CD4-positive, CD25-positive, alpha-beta regulatory T cell (primary cell): ENCODE data around the gene HSD17B8. TPM values are rescaled to one million over a fixed set of nuclear protein-coding genes. Genes with fewer than 3 reads are reported as not detected.

Experiments used
- ATAC-seq, 2 donors: fragments of 150-1000 bp; cut with Tn5 transposase; one replicate each; pipeline ENCODE4 v1.10.0; 2021; ENCODE audit warnings: low read depth in 2 of 2, moderate number of reproducible peaks in 2 of 2, moderate library complexity in 1 of 2
- DNase-seq, 3 donors: peaks; one replicate each; pipeline versions ENCODE4 v3.0.0 to v3.0.0-alpha.2; 2012 to 2022; ENCODE audit warnings: mixed read lengths in 1 of 3
- H3K27ac ChIP-seq: one replicate; pipeline ENCODE4 v1.7.0; 2013; ENCODE audit warnings: mild to moderate bottlenecking, low read length; ENCODE audit not compliant: insufficient read depth, poor library complexity, severe bottlenecking
- H3K27me3 ChIP-seq: one replicate; pipeline ENCODE4 v1.7.0; 2013; ENCODE audit warnings: low read length; ENCODE audit not compliant: control insufficient read depth, insufficient read depth
- H3K36me3 ChIP-seq: one replicate; pipeline ENCODE4 v1.7.0; 2013; ENCODE audit warnings: mild to moderate bottlenecking, low read length, moderate library complexity; ENCODE audit not compliant: control insufficient read depth, insufficient read depth
- H3K4me1 ChIP-seq: 2 replicates; pipeline ENCODE4 v1.7.0; 2013; ENCODE audit warnings: mild to moderate bottlenecking, low read length; ENCODE audit not compliant: insufficient read depth, control insufficient read depth, poor library complexity, severe bottlenecking
- H3K4me3 ChIP-seq: one replicate; pipeline ENCODE4 v1.7.0; 2013; ENCODE audit warnings: low read depth, mild to moderate bottlenecking, low read length, moderate library complexity
- H3K9me3 ChIP-seq, 2 experiments: 1 replicate in 1 of 2; 2 replicates in 1 of 2; pipeline ENCODE4 v1.7.0; 2013; ENCODE audit warnings: low read length in 2 of 2, mild to moderate bottlenecking in 1 of 2, moderate library complexity in 1 of 2; ENCODE audit not compliant: control insufficient read depth in 2 of 2
- H3K27ac Mint-ChIP-seq, 3 donors: one replicate each; pipeline ENCODE4 v1.8.0; 2020 to 2022; ENCODE audit warnings: mild to moderate bottlenecking in 3 of 3, mixed read lengths in 3 of 3, moderate library complexity in 2 of 3
- H3K27me3 Mint-ChIP-seq: one replicate; pipeline ENCODE4 v1.8.0; 2022; ENCODE audit warnings: mild to moderate bottlenecking, mixed read lengths
- H3K36me3 Mint-ChIP-seq: one replicate; pipeline ENCODE4 v1.8.0; 2020; ENCODE audit warnings: mixed read lengths
- H3K4me1 Mint-ChIP-seq, 4 donors: one replicate each; pipeline ENCODE4 v1.8.0; 2020 to 2022; ENCODE audit warnings: mixed read lengths in 4 of 4, mild to moderate bottlenecking in 1 of 4
- H3K4me3 Mint-ChIP-seq, 4 donors: one replicate each; pipeline ENCODE4 v1.8.0; 2020 to 2022; ENCODE audit warnings: mild to moderate bottlenecking in 4 of 4, mixed read lengths in 4 of 4, moderate library complexity in 3 of 4
- H3K9me3 Mint-ChIP-seq, 7 donors: one replicate each; pipeline ENCODE4 v1.8.0; 2020 to 2022; ENCODE audit warnings: mixed read lengths in 7 of 7, mild to moderate bottlenecking in 3 of 7, moderate library complexity in 2 of 7
- polyA plus RNA-seq, 4 donors: library from polyadenylated mRNA; unstranded; fragments of 300-500 nt; fragmentation: Illumina TruSeq; gene quantifications; one replicate each; pipeline ENCODE4 v1.2.3, GENCODE V29; 2021
- total RNA-seq: library from RNA; stranded (reverse); gene quantifications from one replicate; pipeline ENCODE4 v1.2.3, GENCODE V29; 2022

HSD17B8 gene
- total and polyA plus RNA-seq, 5 donors from 2014 or later: 8.8 to 53.9 (median 38.3) TPM

DNA sequence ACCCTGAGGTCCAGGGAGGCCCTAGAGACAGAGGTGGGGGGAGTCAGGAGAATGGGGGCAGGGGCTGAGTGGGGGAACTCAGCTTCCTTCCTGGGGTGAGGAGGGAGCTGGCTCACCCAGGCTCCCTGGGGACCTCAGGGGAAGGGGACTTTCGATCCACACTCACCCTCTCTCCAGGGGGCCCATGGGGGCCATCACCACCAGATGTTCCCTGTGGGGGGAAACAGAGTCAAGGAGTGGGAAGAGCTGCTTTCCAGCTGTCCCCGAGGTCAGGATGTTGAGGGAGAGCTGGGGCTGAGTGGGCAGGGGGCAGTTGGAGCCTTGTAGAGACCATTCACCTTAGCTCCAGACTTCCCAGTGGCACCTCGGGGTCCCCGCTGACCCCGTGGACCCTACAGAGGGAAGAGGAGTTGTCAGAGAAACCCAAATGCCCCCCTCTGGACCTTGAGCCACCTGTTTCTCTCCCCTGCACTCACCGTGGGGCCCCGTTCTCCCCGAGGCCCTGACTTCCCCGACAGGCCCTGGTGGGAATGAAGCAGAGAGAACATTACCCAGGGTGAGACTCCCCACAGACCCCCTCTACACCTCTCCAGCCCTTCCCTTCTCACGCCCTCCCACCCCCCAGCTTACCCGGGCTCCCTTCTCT lies 30.8 kb upstream of the HSD17B8 start:
- peaks cover 0 to 2% (median 0%) of the 10 kb centered on the region in 4 donors for H3K4me1 Mint-ChIP-seq
- Histone ChIP-seq H3K27me3 (no peaks in the 10 kb centered on the region), H3K4me3 (no peak overlapping the region), H3K27ac (no peak overlapping the region), H3K9me3 (no peaks in the 10 kb centered on the region), H3K36me3 (no peaks in the 10 kb centered on the region), H3K4me1 (no peaks in the 10 kb centered on the region)
- H3K36me3 Mint-ChIP-seq: peaks cover 3% of the 10 kb centered on the region
- H3K9me3 Mint-ChIP-seq: peaks cover 0 to 1% (median 0%) of the 10 kb centered on the region in 7 donors
- DNase-seq (no peak), ATAC-seq (no peak)
- H3K27me3 Mint-ChIP-seq: peaks cover 26% of the 10 kb centered on the region
- no peak overlapping the region for H3K27ac Mint-ChIP-seq
- no peak overlapping the region for H3K4me3 Mint-ChIP-seq

DNA sequence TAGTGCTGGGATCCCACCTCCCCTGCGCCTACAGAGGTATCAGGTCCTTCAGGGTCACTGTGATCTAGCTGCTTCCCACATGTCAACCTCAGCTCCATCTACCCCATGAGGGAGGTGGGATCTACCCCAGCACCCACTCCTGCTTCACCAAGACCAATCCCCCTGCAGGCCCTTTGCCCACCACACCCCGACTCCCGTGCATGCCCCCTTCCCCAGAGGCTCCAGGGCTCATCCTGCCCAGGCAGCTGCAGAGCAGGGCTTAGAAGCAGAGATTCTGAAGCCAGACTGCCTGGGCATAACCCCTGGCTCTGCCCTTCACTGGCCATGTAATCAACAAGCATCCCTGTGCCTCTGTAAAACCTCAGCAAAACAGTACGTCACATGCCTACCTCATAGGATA lies 29.7 kb upstream of the HSD17B8 start:
- H3K4me1 Mint-ChIP-seq: peaks cover 0 to 2% (median 0%) of the 10 kb centered on the region in 4 donors
- H3K36me3 ChIP-seq: no peaks in the 10 kb centered on the region
- H3K27ac ChIP-seq: no peak overlapping the region
- no peaks in the 10 kb centered on the region for H3K4me1 ChIP-seq
- no peaks in the 10 kb centered on the region for H3K9me3 ChIP-seq
- no peaks in the 10 kb centered on the region for H3K27me3 ChIP-seq
- no peak overlapping the region for H3K27ac Mint-ChIP-seq
- no peak for DNase-seq
- peaks cover 22% of the 10 kb centered on the region for H3K27me3 Mint-ChIP-seq
- H3K9me3 Mint-ChIP-seq: peaks cover 0 to 1% (median 0%) of the 10 kb centered on the region in 7 donors
- H3K4me3 Mint-ChIP-seq: no peak overlapping the region
- H3K4me3 ChIP-seq: no peak overlapping the region
- no peak for ATAC-seq
- H3K36me3 Mint-ChIP-seq: peaks cover 3% of the 10 kb centered on the region

DNA sequence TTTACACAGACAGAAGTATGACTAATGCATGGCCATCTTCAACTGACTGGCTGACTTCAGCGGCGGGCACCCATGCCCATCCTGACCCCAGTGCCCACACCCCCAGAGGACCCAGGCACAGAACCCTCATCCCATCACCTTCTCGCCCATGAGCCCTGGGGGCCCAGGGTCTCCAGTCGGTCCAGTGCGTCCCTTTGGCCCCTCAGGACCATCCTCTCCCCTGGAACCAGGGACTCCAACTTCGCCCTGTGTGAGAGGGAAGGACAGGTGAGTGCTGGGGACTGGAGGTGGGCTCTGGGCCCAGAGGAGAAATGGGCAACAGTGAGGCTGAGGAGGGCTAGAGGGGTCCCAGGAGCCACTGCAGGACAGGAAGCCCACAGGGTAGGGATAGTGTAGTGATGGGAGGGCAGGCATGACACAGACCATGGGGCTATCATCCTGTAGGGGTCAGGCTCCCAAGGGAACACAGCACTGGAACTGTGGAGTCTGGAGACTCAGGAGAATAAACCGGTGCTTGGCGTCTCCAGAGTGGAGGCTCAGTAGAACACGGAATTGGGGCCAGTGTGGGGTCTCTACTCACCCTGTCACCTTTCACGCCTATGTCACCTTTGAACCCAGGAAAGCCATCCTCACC lies 28.9 kb upstream of the HSD17B8 start:
- Mint-ChIP-seq H3K27me3 (peaks cover 22% of the 10 kb centered on the region), H3K4me1 (peaks cover 0 to 2% (median 0%) of the 10 kb centered on the region in 4 donors), H3K4me3 (no peak overlapping the region), H3K27ac (no peak overlapping the region), H3K9me3 (peaks cover 0 to 1% (median 0%) of the 10 kb centered on the region in 7 donors), H3K36me3 (peaks cover 3% of the 10 kb centered on the region)
- no peaks in the 10 kb centered on the region for H3K27me3 ChIP-seq
- H3K36me3 ChIP-seq: no peaks in the 10 kb centered on the region
- no peak for ATAC-seq
- no peak overlapping the region for H3K27ac ChIP-seq
- H3K4me1 ChIP-seq: no peaks in the 10 kb centered on the region
- no peaks in the 10 kb centered on the region for H3K9me3 ChIP-seq
- H3K4me3 ChIP-seq: no peak overlapping the region
- DNase-seq: no peak

DNA sequence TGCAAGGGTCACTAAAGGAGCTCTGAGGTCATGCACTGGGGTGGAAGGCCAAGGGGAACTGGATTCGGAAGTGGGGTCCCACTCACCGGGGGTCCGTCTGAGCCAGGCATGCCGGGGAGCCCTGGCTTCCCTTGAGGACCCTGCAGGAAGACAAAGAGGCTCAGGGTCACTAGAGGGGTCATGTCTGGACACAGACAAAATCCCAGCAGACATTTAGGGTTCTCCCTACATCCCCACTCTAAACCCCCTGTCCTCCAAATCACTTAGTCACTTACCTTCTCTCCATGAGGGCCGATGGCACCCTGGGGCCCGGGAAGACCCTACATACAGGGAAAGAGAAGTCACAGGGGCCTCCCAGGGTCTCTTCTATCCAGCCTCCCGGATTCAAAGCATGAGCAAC lies 27.5 kb upstream of the HSD17B8 start:
- Histone ChIP-seq H3K9me3 (no peaks in the 10 kb centered on the region), H3K27me3 (no peaks in the 10 kb centered on the region), H3K4me1 (no peaks in the 10 kb centered on the region), H3K4me3 (no peak overlapping the region), H3K36me3 (no peaks in the 10 kb centered on the region), H3K27ac (no peak overlapping the region)
- DNase-seq (no peak), ATAC-seq (no peak)
- peaks cover 22% of the 10 kb centered on the region for H3K27me3 Mint-ChIP-seq
- H3K4me1 Mint-ChIP-seq: peaks cover 0 to 2% (median under 1%) of the 10 kb centered on the region in 4 donors
- peaks cover 3% of the 10 kb centered on the region for H3K36me3 Mint-ChIP-seq
- H3K4me3 Mint-ChIP-seq: no peak overlapping the region
- H3K9me3 Mint-ChIP-seq: peaks cover 0 to 1% (median 0%) of the 10 kb centered on the region in 7 donors
- no peak overlapping the region for H3K27ac Mint-ChIP-seq

DNA sequence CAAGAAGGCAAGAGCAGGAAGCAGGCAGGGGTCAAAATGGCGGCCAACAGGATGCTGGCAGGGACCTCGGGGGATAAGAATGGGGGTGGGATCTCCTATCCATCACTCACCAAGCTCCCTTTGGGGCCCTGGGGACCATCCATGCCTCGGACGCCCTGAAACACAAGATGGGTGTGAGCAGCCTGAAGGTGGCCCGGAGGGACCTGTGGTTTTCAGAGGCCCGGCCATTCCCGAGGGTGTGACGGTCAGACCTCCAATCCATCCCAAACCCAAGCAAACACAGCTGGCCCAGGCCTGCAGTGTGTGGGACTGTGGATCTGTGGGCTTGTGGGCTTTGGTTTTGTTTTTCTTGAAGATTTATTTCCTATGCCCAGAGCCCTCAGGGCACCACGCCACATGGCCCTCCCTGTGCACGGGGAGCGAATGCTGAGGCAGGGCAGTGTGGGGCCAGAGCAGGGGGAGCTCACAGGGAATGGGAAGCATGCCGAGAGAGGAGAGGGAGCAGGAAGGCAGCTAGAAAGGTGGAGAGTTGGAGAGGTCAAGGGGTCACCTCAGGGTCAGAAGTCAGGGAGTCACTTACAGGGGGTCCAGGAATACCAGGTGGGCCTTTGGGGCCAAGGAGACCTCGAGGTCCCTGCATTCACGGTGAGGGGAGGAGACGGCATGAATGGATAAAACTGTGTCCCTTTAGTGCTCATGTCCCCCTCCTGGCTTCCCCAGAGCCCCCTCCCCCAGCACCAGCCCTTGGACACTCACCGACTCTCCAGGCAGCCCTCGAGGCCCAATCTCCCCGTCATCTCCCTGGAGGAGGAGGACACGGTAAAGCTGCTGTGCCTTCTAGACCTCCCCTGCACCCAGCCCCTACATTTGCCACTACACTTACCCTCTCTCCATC lies 26.7 kb upstream of the HSD17B8 start:
- no peaks in the 10 kb centered on the region for H3K36me3 ChIP-seq
- Mint-ChIP-seq H3K4me1 (peaks cover 0 to 5% (median 3%) of the 10 kb centered on the region in 4 donors), H3K36me3 (peaks cover 3% of the 10 kb centered on the region), H3K9me3 (peaks cover 0 to 3% (median under 1%) of the 10 kb centered on the region in 7 donors), H3K27me3 (peaks cover 22% of the 10 kb centered on the region), H3K4me3 (no peak overlapping the region), H3K27ac (peak overlapping the region; percentile 49 to 79 (median 63))
- no peak for ATAC-seq
- no peak for DNase-seq
- H3K4me3 ChIP-seq: no peak overlapping the region
- no peaks in the 10 kb centered on the region for H3K27me3 ChIP-seq
- H3K9me3 ChIP-seq: no peaks in the 10 kb centered on the region
- no peak overlapping the region for H3K27ac ChIP-seq
- H3K4me1 ChIP-seq: peaks cover under 1% of the 10 kb centered on the region

DNA sequence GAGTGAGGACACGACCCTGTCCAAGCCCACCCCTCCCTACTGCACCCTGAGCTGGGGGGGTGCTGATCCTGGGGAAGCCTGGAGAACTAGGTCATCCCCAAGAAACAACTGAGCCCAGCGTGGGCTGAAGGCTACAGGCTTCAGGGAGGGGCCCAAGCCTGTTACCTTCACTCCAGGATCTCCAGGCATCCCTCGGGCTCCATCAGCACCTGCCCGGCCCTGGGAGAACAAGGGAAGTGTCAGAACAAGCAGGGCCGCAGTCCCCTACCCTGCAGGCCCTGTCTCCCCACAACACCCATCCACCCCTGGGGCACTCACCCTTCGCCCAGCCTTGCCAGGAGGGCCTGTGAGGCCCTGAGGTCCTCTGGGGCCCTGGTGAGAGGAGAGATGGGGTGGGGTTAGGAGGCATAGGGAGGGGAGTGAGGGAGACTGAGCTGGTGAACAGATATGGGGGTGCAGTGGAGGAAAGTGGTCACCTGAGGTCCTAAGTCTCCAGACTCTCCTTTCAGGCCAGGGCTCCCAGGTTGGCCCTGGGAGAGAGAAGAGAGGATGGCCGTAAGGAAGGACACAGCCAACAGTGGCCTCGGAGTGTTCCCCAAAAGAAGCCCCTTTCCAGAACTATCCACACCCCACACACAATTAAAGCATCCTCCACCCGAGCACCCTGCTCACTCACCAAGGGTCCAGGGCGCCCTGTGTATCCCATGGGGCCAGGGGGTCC lies 25.5 kb upstream of the HSD17B8 start:
- no peak overlapping the region for H3K27ac ChIP-seq
- Mint-ChIP-seq H3K27me3 (peaks cover 22% of the 10 kb centered on the region), H3K4me1 (peaks cover 9 to 16% (median 14%) of the 10 kb centered on the region in 4 donors), H3K27ac (peak overlapping the region in 1 of 3 donors; percentile 63), H3K4me3 (no peak overlapping the region), H3K9me3 (peaks cover 0 to 14% (median 4%) of the 10 kb centered on the region in 7 donors), H3K36me3 (peaks cover 11% of the 10 kb centered on the region)
- DNase-seq: no peak
- no peaks in the 10 kb centered on the region for H3K9me3 ChIP-seq
- no peak overlapping the region for H3K4me3 ChIP-seq
- ATAC-seq: no peak
- H3K27me3 ChIP-seq: no peaks in the 10 kb centered on the region
- peaks cover 12% of the 10 kb centered on the region for H3K4me1 ChIP-seq
- H3K36me3 ChIP-seq: no peaks in the 10 kb centered on the region

DNA sequence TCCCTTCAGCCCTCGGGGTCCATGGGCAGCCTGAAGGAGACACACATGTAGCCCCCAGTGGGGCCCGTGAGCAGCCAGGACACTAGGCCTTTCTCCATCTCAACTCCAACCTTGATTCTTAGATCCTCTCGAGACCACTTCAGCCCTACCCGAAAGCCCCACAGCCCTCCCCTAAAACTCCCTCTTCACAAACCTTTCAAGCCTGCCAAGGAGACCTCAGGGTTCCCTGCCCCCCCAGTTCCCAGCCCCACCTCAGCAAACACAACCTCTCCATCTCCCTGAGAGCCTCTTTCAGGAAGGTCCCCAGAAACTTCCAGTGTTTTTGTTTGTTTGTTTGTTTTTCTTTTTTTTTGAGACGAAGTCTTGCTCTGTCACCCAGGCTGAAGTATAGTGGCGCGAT lies 23.3 kb upstream of the HSD17B8 start:
- ATAC-seq (no peak), DNase-seq (no peak)
- Mint-ChIP-seq H3K4me3 (no peak overlapping the region), H3K9me3 (peaks cover 0 to 15% (median 3%) of the 10 kb centered on the region in 7 donors), H3K4me1 (peaks cover 9 to 27% (median 22%) of the 10 kb centered on the region in 4 donors), H3K36me3 (peaks cover 11% of the 10 kb centered on the region), H3K27ac (peak overlapping the region in 2 of 3 donors; percentile 68 to 91), H3K27me3 (peaks cover 14% of the 10 kb centered on the region)
- no peak overlapping the region for H3K4me3 ChIP-seq
- H3K36me3 ChIP-seq: no peaks in the 10 kb centered on the region
- no peaks in the 10 kb centered on the region for H3K27me3 ChIP-seq
- H3K27ac ChIP-seq: no peak overlapping the region
- H3K4me1 ChIP-seq: peaks cover 18% of the 10 kb centered on the region
- no peaks in the 10 kb centered on the region for H3K9me3 ChIP-seq
